CD4-positive, alpha-beta T cell (primary cell): ENCODE measurements around the gene ARID1B. TPM values are rescaled to one million over a fixed set of nuclear protein-coding genes. Genes with fewer than 3 reads are reported as not detected.

Experiments
- ATAC-seq: fragments of 200-7000 bp; cut with Tn5 transposase; one replicate; pipeline ENCODE4 v1.10.0; 2022; ENCODE audit warnings: mild to moderate bottlenecking; ENCODE audit not compliant: poor library complexity
- CTCF ChIA-PET: fragments of 350-600 bp; sonication (Branson Sonifier 250); formaldehyde crosslinking; loops from one replicate; lab custom pipeline; 2021; ENCODE audit warnings: antibody characterized with exemption, inconsistent platforms; lab: Charles Lee
- POLR2A ChIA-PET: fragments of 350-600 bp; sonication (Branson Sonifier 250); formaldehyde crosslinking; loops from one replicate; lab custom pipeline; 2021; ENCODE audit warnings: antibody characterized with exemption, inconsistent platforms; lab: Charles Lee
- DNase-seq, 14 experiments: peaks; one replicate each; pipeline ENCODE4 v3.0.0-alpha.2; 2013 to 2020; ENCODE audit warnings: mixed read lengths in 2 of 14
- H3K27ac ChIP-seq, 2 donors: one replicate each; pipeline versions ENCODE4 v1.5.1 to v1.7.0; 2013; ENCODE audit warnings: low read length in 2 of 2, low read depth in 1 of 2, mild to moderate bottlenecking in 1 of 2
- H3K27me3 ChIP-seq, 2 experiments: 1 replicate in 1 of 2; 2 replicates in 1 of 2; pipeline versions ENCODE4 v1.6.1 to v1.7.0; 2013; ENCODE audit warnings: low read length in 2 of 2, control low read depth in 1 of 2, mild to moderate bottlenecking in 1 of 2, moderate library complexity in 1 of 2; ENCODE audit not compliant: insufficient read depth in 2 of 2, control insufficient read depth in 1 of 2
- H3K36me3 ChIP-seq: one replicate; pipeline ENCODE4 v1.6.1; 2013; ENCODE audit warnings: low read length, control low read depth; ENCODE audit not compliant: insufficient read depth
- H3K4me1 ChIP-seq: one replicate; pipeline ENCODE4 v1.6.1; 2013; ENCODE audit warnings: low read length, control low read depth; ENCODE audit not compliant: insufficient read depth
- H3K4me3 ChIP-seq: one replicate; pipeline ENCODE4 v1.5.1; 2013; ENCODE audit warnings: mild to moderate bottlenecking, low read length, moderate library complexity
- H3K9me3 ChIP-seq, 2 experiments: 1 replicate in 1 of 2; 2 replicates in 1 of 2; pipeline versions ENCODE4 v1.6.1 to v1.7.0; 2013; ENCODE audit warnings: low read length in 2 of 2, mild to moderate bottlenecking in 2 of 2, control low read depth in 1 of 2, moderate library complexity in 1 of 2; ENCODE audit not compliant: control insufficient read depth in 1 of 2, insufficient read depth in 1 of 2
- H3K27ac Mint-ChIP-seq: one replicate; pipeline ENCODE4 v1.8.0; 2020; ENCODE audit warnings: mixed read lengths
- H3K27me3 Mint-ChIP-seq: one replicate; pipeline ENCODE4 v1.8.0; 2021; ENCODE audit warnings: mixed read lengths
- H3K36me3 Mint-ChIP-seq: one replicate; pipeline ENCODE4 v1.8.0; 2021; ENCODE audit warnings: low read depth, mixed read lengths
- H3K4me1 Mint-ChIP-seq: one replicate; pipeline ENCODE4 v1.8.0; 2021; ENCODE audit warnings: low read depth, mixed read lengths
- H3K4me3 Mint-ChIP-seq: one replicate; pipeline ENCODE4 v1.8.0; 2020; ENCODE audit warnings: mild to moderate bottlenecking, mixed read lengths
- H3K9me3 Mint-ChIP-seq: one replicate; pipeline ENCODE4 v1.8.0; 2020; ENCODE audit warnings: mixed read lengths
- intact Hi-C, 2 experiments: fragments of 100-400 bp; cut with DNase I in 1 of 2; cut with micrococcal nuclease in 1 of 2; formaldehyde crosslinking; loops; one replicate each; pipeline versions ENCODE4 v1.15.1 to v1.9.0; 2023 to 2025; cut with DNase I, micrococcal nuclease
- total RNA-seq, 174 experiments: library from RNA in 2 of 174; stranded (reverse) in 2 of 174; gene quantifications; one replicate each; pipeline ENCODE4 v1.2.3 and lab custom pipeline; 2021 to 2026
- TF ChIP-seq, protein P1 (sequence below): fragments of 200-600 bp; IDR thresholded peaks from one replicate; pipeline ENCODE4 v1.8.0; 2022; ENCODE audit warnings: antibody characterized with exemption, mild to moderate bottlenecking

Gene ARID1B
- total RNA-seq, 2 experiments from 2014 or later: 120 to 125 TPM

DNA sequence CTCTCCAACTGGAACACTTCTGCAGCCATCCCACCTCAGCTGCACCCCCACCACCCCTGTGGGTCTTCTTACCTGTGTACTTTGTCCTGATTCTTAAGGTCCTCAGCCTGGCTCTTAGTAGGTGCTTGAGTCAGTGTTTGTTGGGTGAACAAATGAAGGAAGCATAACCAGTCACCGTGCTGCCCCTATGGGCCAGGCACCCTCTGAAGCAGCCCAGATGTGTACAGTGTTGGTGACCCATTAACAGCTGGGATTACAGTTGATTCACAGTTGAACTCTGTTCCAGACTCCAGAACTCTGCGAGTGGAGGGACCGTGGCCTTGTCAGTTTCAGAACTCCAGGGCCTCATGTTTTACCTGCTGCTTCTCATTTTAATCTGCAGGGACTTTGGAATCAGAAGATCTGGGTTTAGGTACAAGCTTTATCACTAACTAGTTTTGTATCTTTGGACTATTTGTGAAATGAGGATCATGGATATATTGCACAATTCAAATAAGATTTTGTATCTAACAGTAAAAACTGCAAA is 342.4 kb downstream of the ARID1B start:
- Histone ChIP-seq H3K27ac (no peak overlapping the region), H3K27me3 (no peaks in the 10 kb centered on the region), H3K4me1 (no peaks in the 10 kb centered on the region), H3K4me3 (no peak overlapping the region), H3K36me3 (peaks cover 25% of the 10 kb centered on the region), H3K9me3 (no peaks in the 10 kb centered on the region)
- peaks cover 15% of the 10 kb centered on the region for H3K4me1 Mint-ChIP-seq
- H3K4me3 Mint-ChIP-seq: no peak overlapping the region
- ChIA-PET POLR2A (no interaction called here), CTCF (no interaction called here)
- H3K9me3 Mint-ChIP-seq: no peaks in the 10 kb centered on the region
- intact Hi-C loops: no loop called here
- peaks cover 36% of the 10 kb centered on the region for H3K36me3 Mint-ChIP-seq
- H3K27ac Mint-ChIP-seq: no peak overlapping the region
- H3K27me3 Mint-ChIP-seq: no peaks in the 10 kb centered on the region
- DNase-seq (no peak), ATAC-seq (no peak)
- TF ChIP-seq, protein P1, sequence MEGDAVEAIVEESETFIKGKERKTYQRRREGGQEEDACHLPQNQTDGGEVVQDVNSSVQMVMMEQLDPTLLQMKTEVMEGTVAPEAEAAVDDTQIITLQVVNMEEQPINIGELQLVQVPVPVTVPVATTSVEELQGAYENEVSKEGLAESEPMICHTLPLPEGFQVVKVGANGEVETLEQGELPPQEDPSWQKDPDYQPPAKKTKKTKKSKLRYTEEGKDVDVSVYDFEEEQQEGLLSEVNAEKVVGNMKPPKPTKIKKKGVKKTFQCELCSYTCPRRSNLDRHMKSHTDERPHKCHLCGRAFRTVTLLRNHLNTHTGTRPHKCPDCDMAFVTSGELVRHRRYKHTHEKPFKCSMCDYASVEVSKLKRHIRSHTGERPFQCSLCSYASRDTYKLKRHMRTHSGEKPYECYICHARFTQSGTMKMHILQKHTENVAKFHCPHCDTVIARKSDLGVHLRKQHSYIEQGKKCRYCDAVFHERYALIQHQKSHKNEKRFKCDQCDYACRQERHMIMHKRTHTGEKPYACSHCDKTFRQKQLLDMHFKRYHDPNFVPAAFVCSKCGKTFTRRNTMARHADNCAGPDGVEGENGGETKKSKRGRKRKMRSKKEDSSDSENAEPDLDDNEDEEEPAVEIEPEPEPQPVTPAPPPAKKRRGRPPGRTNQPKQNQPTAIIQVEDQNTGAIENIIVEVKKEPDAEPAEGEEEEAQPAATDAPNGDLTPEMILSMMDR: no peak

DNA sequence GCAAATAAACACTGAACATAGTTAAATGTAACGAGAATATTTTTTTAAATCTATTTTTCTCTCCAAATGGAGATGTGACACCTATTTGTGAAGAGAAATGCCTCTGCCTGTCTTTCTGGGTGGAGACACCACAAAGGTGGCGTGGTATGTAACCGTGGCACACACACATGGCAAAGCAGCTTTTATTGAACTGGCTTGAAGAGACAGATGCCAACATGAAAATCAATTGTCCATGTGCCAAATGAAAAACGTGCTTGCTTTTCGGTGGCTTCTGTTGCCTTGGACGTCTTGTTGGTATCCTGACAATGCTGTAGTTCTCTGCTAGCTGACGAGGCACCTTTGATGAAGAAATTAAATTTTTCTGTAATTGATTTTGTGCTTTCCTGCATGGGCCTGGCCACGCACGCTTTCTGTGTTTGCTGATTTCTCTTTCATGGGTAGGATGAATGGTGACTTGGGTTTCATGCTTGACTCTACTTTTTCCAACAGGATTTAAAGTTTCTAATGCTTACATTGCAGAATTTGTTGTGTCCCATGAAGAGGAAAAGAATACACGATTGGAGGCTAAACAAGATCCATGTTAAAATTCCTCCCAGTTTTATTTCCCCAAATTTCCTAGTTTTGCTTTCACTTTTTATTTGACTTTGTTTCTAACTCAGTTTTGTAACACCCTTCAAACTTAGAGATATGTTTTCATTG is 343.5 kb downstream of the ARID1B start:
- Mint-ChIP-seq H3K9me3 (no peaks in the 10 kb centered on the region), H3K36me3 (peaks cover 36% of the 10 kb centered on the region), H3K4me1 (peaks cover 26% of the 10 kb centered on the region), H3K4me3 (no peak overlapping the region), H3K27ac (no peak overlapping the region), H3K27me3 (no peaks in the 10 kb centered on the region)
- Histone ChIP-seq H3K9me3 (no peaks in the 10 kb centered on the region), H3K27me3 (no peaks in the 10 kb centered on the region), H3K36me3 (peaks cover 18% of the 10 kb centered on the region), H3K4me3 (no peak overlapping the region), H3K4me1 (no peaks in the 10 kb centered on the region), H3K27ac (no peak overlapping the region)
- DNase-seq: no peak
- intact Hi-C loops: no loop called here
- POLR2A ChIA-PET: no interaction called here
- ATAC-seq: no peak
- TF ChIP-seq, protein P1: no peak
- CTCF ChIA-PET: interaction anchor here (0.6 kb wide), 1 partner anchor 185 kb away, joined by 3 read pairs; no protein-coding TSS in a partner anchor

DNA sequence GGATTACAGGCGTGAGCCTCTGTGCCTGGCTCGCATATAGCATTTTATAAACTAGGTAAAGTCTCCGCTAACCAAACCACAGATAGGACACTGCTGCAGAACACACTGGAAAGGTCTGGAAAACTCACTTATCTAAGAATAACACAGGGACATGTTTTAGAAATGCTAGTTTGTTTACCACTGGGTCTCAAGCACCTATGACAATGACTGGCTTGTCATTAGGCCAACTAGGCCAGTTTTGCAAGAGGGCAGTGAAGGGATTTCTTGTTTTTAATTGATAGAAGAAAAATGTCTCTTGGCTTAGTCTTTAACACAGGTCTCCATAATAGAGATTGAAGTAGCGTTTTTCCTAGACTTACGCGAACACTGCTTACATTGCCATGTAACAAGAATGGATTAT is 344.7 kb downstream of the ARID1B start:
- no peak for DNase-seq
- TF ChIP-seq, protein P1: no peak
- H3K9me3 ChIP-seq: no peaks in the 10 kb centered on the region
- peaks cover 15% of the 10 kb centered on the region for H3K36me3 ChIP-seq
- intact Hi-C loops: no loop called here
- no peaks in the 10 kb centered on the region for H3K9me3 Mint-ChIP-seq
- ChIA-PET POLR2A (no interaction called here), CTCF (no interaction called here)
- H3K27ac Mint-ChIP-seq: no peak overlapping the region
- H3K4me1 ChIP-seq: no peaks in the 10 kb centered on the region
- H3K4me3 ChIP-seq: no peak overlapping the region
- peaks cover 41% of the 10 kb centered on the region for H3K36me3 Mint-ChIP-seq
- H3K4me3 Mint-ChIP-seq: no peak overlapping the region
- no peak for ATAC-seq
- H3K27ac ChIP-seq: no peak overlapping the region
- H3K27me3 Mint-ChIP-seq: no peaks in the 10 kb centered on the region
- H3K4me1 Mint-ChIP-seq: peaks cover 26% of the 10 kb centered on the region
- H3K27me3 ChIP-seq: no peaks in the 10 kb centered on the region
